Measurements from ENCODE around the gene IDI1. TPM values are rescaled to one million over a fixed set of nuclear protein-coding genes. Genes with fewer than 3 reads are reported as not detected.

The IDI1 gene
- total RNA-seq, 3 donors from 2014 or later = 37.7 to 71.2 (median 65.8) TPM

DNA sequence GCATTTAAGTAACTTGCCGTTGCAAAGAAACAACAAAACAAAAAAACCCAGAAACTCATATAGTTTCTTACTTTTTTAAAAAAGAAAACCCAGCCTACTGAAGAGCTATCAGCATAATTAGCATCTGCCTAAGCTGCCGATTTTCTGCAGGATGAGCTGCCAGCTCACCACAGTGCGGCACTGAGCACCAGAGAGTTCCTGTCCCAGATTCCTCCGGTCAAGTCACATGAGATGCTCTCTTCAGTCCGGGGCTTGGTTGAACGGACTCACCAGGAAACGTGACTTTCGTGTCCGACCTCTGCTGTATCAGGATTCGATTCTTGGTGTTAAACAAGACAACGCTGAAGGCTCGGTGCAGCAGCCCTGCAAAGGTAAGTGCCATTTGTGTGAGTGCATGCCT is 26.5 kb downstream of the IDI1 start:
- TF ChIP-seq, protein P1, sequence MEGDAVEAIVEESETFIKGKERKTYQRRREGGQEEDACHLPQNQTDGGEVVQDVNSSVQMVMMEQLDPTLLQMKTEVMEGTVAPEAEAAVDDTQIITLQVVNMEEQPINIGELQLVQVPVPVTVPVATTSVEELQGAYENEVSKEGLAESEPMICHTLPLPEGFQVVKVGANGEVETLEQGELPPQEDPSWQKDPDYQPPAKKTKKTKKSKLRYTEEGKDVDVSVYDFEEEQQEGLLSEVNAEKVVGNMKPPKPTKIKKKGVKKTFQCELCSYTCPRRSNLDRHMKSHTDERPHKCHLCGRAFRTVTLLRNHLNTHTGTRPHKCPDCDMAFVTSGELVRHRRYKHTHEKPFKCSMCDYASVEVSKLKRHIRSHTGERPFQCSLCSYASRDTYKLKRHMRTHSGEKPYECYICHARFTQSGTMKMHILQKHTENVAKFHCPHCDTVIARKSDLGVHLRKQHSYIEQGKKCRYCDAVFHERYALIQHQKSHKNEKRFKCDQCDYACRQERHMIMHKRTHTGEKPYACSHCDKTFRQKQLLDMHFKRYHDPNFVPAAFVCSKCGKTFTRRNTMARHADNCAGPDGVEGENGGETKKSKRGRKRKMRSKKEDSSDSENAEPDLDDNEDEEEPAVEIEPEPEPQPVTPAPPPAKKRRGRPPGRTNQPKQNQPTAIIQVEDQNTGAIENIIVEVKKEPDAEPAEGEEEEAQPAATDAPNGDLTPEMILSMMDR (IDR thresholded peaks at IDR 0.05) = no peak
- no peaks in the 10 kb centered on the region for H3K36me3 ChIP-seq (ENCODE audit: low read depth)
- no peaks in the 10 kb centered on the region for H3K9me3 ChIP-seq
- no peak overlapping the region for H3K4me3 ChIP-seq
- intact Hi-C loops (cut with DNase I, micrococcal nuclease) = no loop called here
- no peak for DNase-seq
- H3K4me1 ChIP-seq (ENCODE audit: low read depth) = no peaks in the 10 kb centered on the region
- ATAC-seq = no peak

DNA sequence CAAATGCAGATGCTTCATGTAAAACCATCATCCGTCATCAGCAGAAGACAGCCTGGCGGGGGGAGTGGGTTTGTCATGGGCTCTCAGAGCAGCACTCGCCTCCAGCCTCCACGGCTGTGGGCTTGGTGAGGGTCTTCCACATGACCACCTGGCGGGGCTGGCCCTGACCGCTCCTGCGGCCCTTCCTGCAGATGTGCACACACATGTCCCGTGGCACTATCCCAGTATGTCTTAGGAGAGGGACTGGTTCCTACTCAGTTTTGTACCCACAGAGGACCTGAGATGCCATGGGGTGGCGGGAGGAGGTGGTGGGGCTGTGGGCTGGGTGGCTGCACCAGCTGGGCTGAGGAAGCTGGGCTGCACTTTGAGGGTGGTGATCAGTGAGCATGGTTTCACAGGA is 28.0 kb downstream of the IDI1 start:
- intact Hi-C loops (cut with DNase I, micrococcal nuclease) = no loop called here
- H3K36me3 ChIP-seq (ENCODE audit: low read depth) = no peaks in the 10 kb centered on the region
- no peaks in the 10 kb centered on the region for H3K4me1 ChIP-seq (ENCODE audit: low read depth)
- H3K4me3 ChIP-seq = no peak overlapping the region
- H3K9me3 ChIP-seq = no peaks in the 10 kb centered on the region
- TF ChIP-seq, protein P1 (IDR thresholded peaks at IDR 0.05) = no peak
- ATAC-seq (no peak), DNase-seq (no peak)

DNA sequence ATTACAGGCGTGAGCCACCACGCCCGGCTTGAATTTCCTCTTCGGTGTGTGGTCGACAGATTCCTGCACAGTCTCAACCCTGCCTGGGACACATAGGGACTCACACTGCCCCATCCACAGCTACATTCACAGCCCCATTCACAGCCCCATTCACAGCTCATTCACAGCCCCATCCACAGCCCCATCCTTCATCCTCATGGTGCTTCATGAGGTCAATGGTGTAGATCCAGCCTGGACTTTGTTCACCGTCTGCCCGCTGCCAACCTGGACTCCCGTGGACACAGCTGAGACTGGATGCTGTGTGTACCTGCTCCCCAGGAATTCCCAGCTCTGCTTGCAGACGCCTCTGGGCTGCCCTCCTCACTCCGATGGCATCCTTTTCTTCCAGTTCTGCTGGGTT is 28.5 kb downstream of the IDI1 start:
- TF ChIP-seq, protein P1 (IDR thresholded peaks at IDR 0.05) = no peak
- ATAC-seq (no peak), DNase-seq (no peak)
- Histone ChIP-seq H3K36me3 (ENCODE audit: low read depth) (no peaks in the 10 kb centered on the region), H3K4me3 (no peak overlapping the region), H3K4me1 (ENCODE audit: low read depth) (no peaks in the 10 kb centered on the region), H3K9me3 (no peaks in the 10 kb centered on the region)
- intact Hi-C loops (cut with DNase I, micrococcal nuclease) = no loop called here

DNA sequence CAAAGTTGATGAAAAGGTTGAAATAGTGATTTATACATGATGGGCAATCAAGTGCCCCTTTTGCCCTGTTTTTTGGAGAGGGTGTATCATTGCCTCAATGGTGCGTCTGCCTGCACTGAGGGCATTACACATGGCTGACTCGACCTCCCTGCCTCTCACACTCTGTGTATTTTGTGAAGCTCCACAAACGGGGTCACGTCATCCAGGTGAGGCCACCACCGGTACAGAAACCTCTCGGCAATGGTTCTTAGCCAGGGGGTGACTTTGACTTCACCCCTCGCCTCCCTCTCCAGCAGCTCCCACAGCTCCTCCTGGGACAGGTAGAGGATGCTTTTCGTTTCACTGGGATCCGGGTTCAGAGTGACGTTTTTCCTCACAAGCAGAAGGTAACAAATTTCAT is 29.6 kb downstream of the IDI1 start:
- ATAC-seq = no peak
- intact Hi-C loops (cut with DNase I, micrococcal nuclease) = no loop called here
- Histone ChIP-seq H3K9me3 (no peaks in the 10 kb centered on the region), H3K36me3 (ENCODE audit: low read depth) (no peaks in the 10 kb centered on the region), H3K4me3 (no peak overlapping the region), H3K4me1 (ENCODE audit: low read depth) (no peaks in the 10 kb centered on the region)
- no peak for DNase-seq
- TF ChIP-seq, protein P1 (IDR thresholded peaks at IDR 0.05) = no peak

DNA sequence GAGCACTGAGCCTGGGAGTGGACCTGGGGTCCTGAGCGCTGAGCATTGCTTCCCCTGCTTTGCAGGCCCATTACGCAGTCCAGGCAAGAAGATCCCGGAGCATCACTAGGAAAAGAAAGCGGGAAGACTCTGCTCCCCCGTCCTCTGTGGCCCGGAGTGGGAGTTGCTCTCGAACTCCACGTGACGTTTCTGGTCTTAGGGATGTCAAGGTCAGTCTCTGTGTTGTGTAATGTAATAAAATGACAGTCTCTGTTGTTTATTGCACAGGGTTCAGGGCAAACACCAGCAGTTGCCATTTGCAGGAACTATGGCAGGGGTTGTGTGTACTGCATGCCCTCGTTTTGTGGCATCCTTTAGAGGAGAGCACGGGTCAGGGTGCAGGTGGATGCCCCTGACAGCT is 33.2 kb downstream of the IDI1 start:
- intact Hi-C loops (cut with DNase I, micrococcal nuclease) = no loop called here
- no peaks in the 10 kb centered on the region for H3K9me3 ChIP-seq
- ATAC-seq = no peak
- H3K4me3 ChIP-seq = no peak overlapping the region
- TF ChIP-seq, protein P1 (IDR thresholded peaks at IDR 0.05) = no peak
- peaks cover 8% of the 10 kb centered on the region for H3K36me3 ChIP-seq (ENCODE audit: low read depth)
- no peak for DNase-seq
- no peaks in the 10 kb centered on the region for H3K4me1 ChIP-seq (ENCODE audit: low read depth)

DNA sequence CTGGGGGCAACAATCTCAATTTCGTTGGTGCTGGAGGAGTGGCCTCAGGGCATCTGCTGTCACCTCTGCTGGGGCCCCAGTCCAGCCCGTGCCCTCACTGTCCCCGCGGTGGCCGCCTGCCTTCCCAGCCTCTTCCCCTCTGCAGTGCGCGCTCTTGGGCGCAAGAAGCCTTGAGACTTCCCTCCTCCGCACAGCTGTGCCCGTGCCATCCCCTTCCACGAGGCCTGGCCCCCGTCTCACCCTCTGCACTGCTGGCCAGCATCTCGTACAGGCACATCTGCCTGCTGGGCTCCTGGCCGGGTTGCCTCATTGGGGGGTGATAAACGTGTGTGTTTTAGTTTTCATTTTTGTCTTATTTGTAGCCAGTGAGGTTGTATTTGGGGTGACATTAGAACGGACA is 37.2 kb downstream of the IDI1 start:
- Histone ChIP-seq H3K4me3 (no peak overlapping the region), H3K9me3 (no peaks in the 10 kb centered on the region), H3K4me1 (ENCODE audit: low read depth) (no peaks in the 10 kb centered on the region), H3K36me3 (ENCODE audit: low read depth) (peaks cover 8% of the 10 kb centered on the region)
- DNase-seq (no peak), ATAC-seq (no peak)
- intact Hi-C loops (cut with DNase I, micrococcal nuclease) = no loop called here
- TF ChIP-seq, protein P1 (IDR thresholded peaks at IDR 0.05) = no peak

Measured in mucosa of descending colon (tissue), 3 donors.